A549 (cell line): ENCODE measurements around the gene BEND6. TPM values are rescaled to one million over a fixed set of nuclear protein-coding genes. Genes with fewer than 3 reads are reported as not detected.
A peak's percentile ranks its signal among the peaks of the same experiment; 100 is the strongest.

Source experiments
- ATAC-seq, 2 experiments: fragments of 200-7000 bp in 1 of 2; fragments of >200 bp in 1 of 2; cut with Nextera tagmentation in 1 of 2; cut with Tn5 transposase in 1 of 2; 3 replicates each; pipeline versions ENCODE4 v1.8.0 to v1.9.1; 2018 to 2020; ENCODE audit warnings: mild to moderate bottlenecking in 1 of 2, moderate library complexity in 1 of 2
- CTCF ChIA-PET: fragments of 300-600 bp; sonication (Branson Sonifier 250); formaldehyde crosslinking; extraction: SDS; loops from one replicate; lab custom pipeline; 2021; ENCODE audit warnings: antibody characterized with exemption, inconsistent platforms; lab: Yijun Ruan, JAX
- POLR2A ChIA-PET: fragments of 350-600 bp; formaldehyde crosslinking; extraction: SDS; loops from one replicate; lab custom pipeline; 2021; ENCODE audit warnings: antibody characterized with exemption, inconsistent platforms; lab: Yijun Ruan, JAX
- DNase-seq, 2 experiments: peaks; one replicate each; pipeline versions ENCODE4 v3.0.0 to v3.0.0-alpha.2; 2011 to 2016; ENCODE audit warnings: low read depth in 1 of 2, low spot score in 1 of 2
- FAIRE-seq: peaks from 2 replicates; lab custom pipeline; 2011; peaks lifted over from hg19 to GRCh38; lab: Jason Lieb, UNC
- H3K27ac ChIP-seq, 2 experiments: fragments of >200 bp; sonication (Bioruptor Twin); formaldehyde crosslinking; 3 replicates each; pipeline ENCODE4 v1.5.1; 2016 to 2017
- H3K4me1 ChIP-seq: fragments of >200 bp; sonication (Bioruptor Twin); formaldehyde crosslinking; 3 replicates; pipeline ENCODE4 v1.6.1; 2016
- H3K4me2 ChIP-seq: fragments of >200 bp; sonication (Bioruptor Twin); formaldehyde crosslinking; 3 replicates; pipeline ENCODE4 v1.6.1; 2016
- H3K4me3 ChIP-seq: fragments of >200 bp; sonication (Bioruptor Twin); formaldehyde crosslinking; 3 replicates; pipeline ENCODE4 v1.5.1; 2016
- H3K9me3 ChIP-seq: fragments of >200 bp; sonication (Bioruptor Twin); formaldehyde crosslinking; 3 replicates; pipeline ENCODE4 v1.6.1; 2016
- CBX2 ChIP-seq: fragments of 200-600 bp; sonication (generic); IDR thresholded peaks from 2 replicates; pipeline ENCODE4 v1.6.1; 2016; ENCODE audit warnings: low read depth, mild to moderate bottlenecking, borderline replicate concordance
- CBX8 ChIP-seq: fragments of 200-600 bp; sonication (generic); IDR thresholded peaks from 2 replicates; pipeline ENCODE4 v1.6.1; 2016
- FOSL2 ChIP-seq, 2 experiments: fragments of 450-650 bp in 1 of 2; fragments of >200 bp in 1 of 2; sonication (Bioruptor Twin) in 1 of 2; formaldehyde crosslinking; IDR thresholded peaks; 2 replicates each; pipeline versions ENCODE4 v1.5.0 to v1.6.1; 2016 to 2020; ENCODE audit warnings: mild to moderate bottlenecking in 1 of 2, moderate library complexity in 1 of 2
- GATA3 ChIP-seq: IDR thresholded peaks from 2 replicates; pipeline ENCODE4 v1.6.1; 2012; ENCODE audit warnings: borderline replicate concordance
- HDAC2 ChIP-seq: fragments of 200-600 bp; sonication (generic); IDR thresholded peaks from 2 replicates; pipeline ENCODE4 v1.6.1; 2016
- HOXB13 ChIP-seq: fragments of 250-450 bp; sonication (Bioruptor Pico); IDR thresholded peaks from 2 replicates; pipeline ENCODE4 v1.5.0; 2020; ENCODE audit warnings: low read depth, mild to moderate bottlenecking, moderate library complexity
- HOXB5 ChIP-seq: fragments of 250-450 bp; sonication (Bioruptor Pico); IDR thresholded peaks from 2 replicates; pipeline ENCODE4 v1.5.0; 2020; ENCODE audit warnings: mild to moderate bottlenecking, moderate library complexity
- JUNB ChIP-seq: fragments of >200 bp; sonication (Bioruptor Twin); formaldehyde crosslinking; IDR thresholded peaks from 2 replicates; pipeline ENCODE4 v1.6.1; 2016
- MAFK ChIP-seq: fragments of 450-650 bp; IDR thresholded peaks from 2 replicates; pipeline ENCODE4 v1.6.1; 2014; ENCODE audit not compliant: partially characterized antibody
- MAZ ChIP-seq: fragments of 150-350 bp; IDR thresholded peaks from 2 replicates; pipeline ENCODE4 v1.6.1; 2014; ENCODE audit warnings: antibody characterized with exemption, low read depth, low read length, borderline replicate concordance
- PHF8 ChIP-seq: fragments of 200-600 bp; sonication (generic); IDR thresholded peaks from 2 replicates; pipeline ENCODE4 v1.6.1; 2016; ENCODE audit warnings: low read depth, mild to moderate bottlenecking, antibody characterized with exemption, moderate library complexity, borderline replicate concordance
- POLR2A ChIP-seq: IDR thresholded peaks from 2 replicates; pipeline ENCODE4 v1.6.1; 2012; ENCODE audit warnings: mild to moderate bottlenecking, low read length
- ZNF302 ChIP-seq: fragments of 250-450 bp; sonication (Bioruptor Pico); IDR thresholded peaks from 2 replicates; pipeline ENCODE4 v1.9.0; 2021; ENCODE audit warnings: inconsistent platforms, mild to moderate bottlenecking, moderate library complexity
- WGBS: methylation state at CpG from one replicate; pipeline ENCODE4 v1.1.6; 2017; ENCODE audit errors: missing lambda C conversion rate; 5-methylcytosine and 5-hydroxymethylcytosine counted together
- polyA plus RNA-seq, 4 experiments: library from polyadenylated mRNA; depleted of rRNA in 3 of 4; stranded (reverse); fragments of >200 nt; fragmentation: RNase III in 1 of 4; extraction: RNeasy Plus Mini Kit Qiagen cat#74134 plus additional on column Dnase treatment in 1 of 4; gene quantifications; 2 replicates in 3 of 4; 3 replicates in 1 of 4; pipeline ENCODE4 v1.2.3, GENCODE V29; 2011 to 2017
- TF ChIP-seq, protein P1 (sequence below): fragments of 150-350 bp; IDR thresholded peaks from 2 replicates; pipeline ENCODE4 v1.6.1; 2014; ENCODE audit warnings: low read depth, mild to moderate bottlenecking, low read length
- TF ChIP-seq, protein P2 (sequence below): fragments of 250-450 bp; sonication (Bioruptor Pico); IDR thresholded peaks from 2 replicates; pipeline ENCODE4 v1.5.0; 2020; ENCODE audit warnings: low read depth, mild to moderate bottlenecking, moderate library complexity
- TF ChIP-seq, protein P3 (sequence below): IDR thresholded peaks from 2 replicates; pipeline ENCODE4 v1.6.1; 2012
- TF ChIP-seq, protein P4 (sequence below): IDR thresholded peaks from 2 replicates; pipeline ENCODE4 v1.6.1; 2012; ENCODE audit warnings: low read depth, borderline replicate concordance
- TF ChIP-seq, protein P5 (sequence below): fragments of >200 bp; sonication (Bioruptor Twin); formaldehyde crosslinking; IDR thresholded peaks from 3 replicates; pipeline ENCODE4 v1.5.1; 2016

BEND6 gene
- polyA plus RNA-seq, 2 of the 4 experiments (the other 2 are of a cell fraction) = 2.1 to 2.9 TPM

DNA sequence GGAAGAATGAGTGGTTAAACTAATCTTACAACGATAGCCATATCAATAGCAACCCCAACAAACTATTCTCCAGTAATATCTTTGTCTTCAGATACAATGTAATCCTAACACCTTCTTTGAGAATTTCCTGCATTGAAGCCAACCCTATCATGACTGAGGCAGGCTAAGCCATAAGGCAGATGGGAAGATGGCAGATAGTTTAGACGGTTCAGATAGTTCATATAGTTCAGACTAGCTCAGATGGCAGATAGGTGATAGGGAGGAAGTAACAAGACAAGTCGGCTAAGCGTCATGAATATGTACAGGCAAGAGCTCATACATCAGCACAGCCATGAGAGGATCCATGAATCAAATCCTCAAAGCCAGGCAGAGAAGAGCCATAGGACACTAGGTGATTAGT lies 39.1 kb upstream of the BEND6 start:
- no peak overlapping the region for H3K4me2 ChIP-seq
- POLR2A ChIA-PET = no interaction called here
- CTCF ChIA-PET = interaction anchor here (1.3 to 1.4 kb wide), 2 partner anchors 11 to 13 kb away, joined by 5 to 7 read pairs; no protein-coding TSS in a partner anchor
- TF ChIP-seq JUNB (no peak), MAZ (no peak), CBX2 (no peak)
- TF ChIP-seq, protein P1, sequence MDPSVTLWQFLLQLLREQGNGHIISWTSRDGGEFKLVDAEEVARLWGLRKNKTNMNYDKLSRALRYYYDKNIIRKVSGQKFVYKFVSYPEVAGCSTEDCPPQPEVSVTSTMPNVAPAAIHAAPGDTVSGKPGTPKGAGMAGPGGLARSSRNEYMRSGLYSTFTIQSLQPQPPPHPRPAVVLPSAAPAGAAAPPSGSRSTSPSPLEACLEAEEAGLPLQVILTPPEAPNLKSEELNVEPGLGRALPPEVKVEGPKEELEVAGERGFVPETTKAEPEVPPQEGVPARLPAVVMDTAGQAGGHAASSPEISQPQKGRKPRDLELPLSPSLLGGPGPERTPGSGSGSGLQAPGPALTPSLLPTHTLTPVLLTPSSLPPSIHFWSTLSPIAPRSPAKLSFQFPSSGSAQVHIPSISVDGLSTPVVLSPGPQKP = no peak
- ATAC-seq = no peak
- H3K4me1 ChIP-seq = peaks cover 10% of the 10 kb centered on the region; the same call in 1 of the 3 replicates
- no peak for FAIRE-seq
- H3K4me3 ChIP-seq = no peak overlapping the region
- WGBS = 89% methylated on average over 4 of the region's 4 CpGs
- no peaks in the 10 kb centered on the region for H3K9me3 ChIP-seq
- no peak overlapping the region for H3K27ac ChIP-seq
- no peak for DNase-seq

DNA sequence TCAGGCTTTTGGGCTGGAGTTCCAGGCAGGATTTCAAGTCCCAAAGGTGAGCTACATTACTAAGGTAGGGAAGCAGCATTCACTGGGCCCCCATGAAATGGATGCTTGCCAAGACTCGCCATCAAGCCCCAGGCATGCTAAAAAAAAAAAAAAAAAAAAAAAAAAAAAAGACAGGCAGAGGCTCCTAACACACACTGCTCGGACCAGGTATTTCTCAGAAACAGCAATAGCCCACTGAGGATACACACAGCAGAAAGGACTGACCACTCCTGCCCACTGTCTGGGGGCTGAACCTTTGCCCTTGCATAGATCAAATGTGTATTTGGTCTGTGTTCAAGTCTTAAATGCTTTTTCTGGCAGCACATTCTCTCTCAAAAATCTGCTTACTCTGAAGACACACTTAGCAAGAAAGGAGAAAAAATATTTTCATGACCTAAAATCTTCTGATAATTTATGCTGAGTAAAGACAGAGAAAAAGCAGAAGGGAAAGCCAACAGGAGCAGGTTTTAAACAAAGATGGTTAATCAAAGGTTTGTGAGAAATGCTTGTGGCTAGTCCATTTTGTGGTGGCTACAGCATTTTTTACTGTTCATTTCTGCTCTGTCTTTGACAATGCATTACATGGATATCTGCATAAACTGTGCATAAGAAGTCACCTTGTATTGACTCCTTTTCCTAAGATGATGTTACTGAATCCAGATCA lies 37.9 kb upstream of the BEND6 start:
- no peak overlapping the region for H3K4me3 ChIP-seq
- no peak overlapping the region for H3K4me2 ChIP-seq
- no peak for ATAC-seq
- WGBS = 97% methylated on average over 2 of the region's 2 CpGs
- POLR2A ChIA-PET = no interaction called here
- H3K4me1 ChIP-seq = peaks cover 2% of the 10 kb centered on the region; the same call in 1 of the 3 replicates
- FAIRE-seq = no peak
- DNase-seq = no peak
- TF ChIP-seq GATA3 = no peak
- TF ChIP-seq MAFK = no peak
- TF ChIP-seq, protein P2, sequence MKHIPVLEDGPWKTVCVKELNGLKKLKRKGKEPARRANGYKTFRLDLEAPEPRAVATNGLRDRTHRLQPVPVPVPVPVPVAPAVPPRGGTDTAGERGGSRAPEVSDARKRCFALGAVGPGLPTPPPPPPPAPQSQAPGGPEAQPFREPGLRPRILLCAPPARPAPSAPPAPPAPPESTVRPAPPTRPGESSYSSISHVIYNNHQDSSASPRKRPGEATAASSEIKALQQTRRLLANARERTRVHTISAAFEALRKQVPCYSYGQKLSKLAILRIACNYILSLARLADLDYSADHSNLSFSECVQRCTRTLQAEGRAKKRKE (CRISPR knock-in tag) = no peak
- no peak for TF ChIP-seq ZNF302 (CRISPR knock-in tag)
- TF ChIP-seq CBX8 = no peak
- TF ChIP-seq JUNB = no peak
- no peak for TF ChIP-seq HDAC2
- TF ChIP-seq FOSL2 (IDR thresholded peaks at IDR 0.05) = no peak
- TF ChIP-seq FOSL2 (CRISPR knock-in tag; IDR thresholded peaks at IDR 0.05) = no peak
- TF ChIP-seq PHF8 = no peak
- TF ChIP-seq, protein P3, sequence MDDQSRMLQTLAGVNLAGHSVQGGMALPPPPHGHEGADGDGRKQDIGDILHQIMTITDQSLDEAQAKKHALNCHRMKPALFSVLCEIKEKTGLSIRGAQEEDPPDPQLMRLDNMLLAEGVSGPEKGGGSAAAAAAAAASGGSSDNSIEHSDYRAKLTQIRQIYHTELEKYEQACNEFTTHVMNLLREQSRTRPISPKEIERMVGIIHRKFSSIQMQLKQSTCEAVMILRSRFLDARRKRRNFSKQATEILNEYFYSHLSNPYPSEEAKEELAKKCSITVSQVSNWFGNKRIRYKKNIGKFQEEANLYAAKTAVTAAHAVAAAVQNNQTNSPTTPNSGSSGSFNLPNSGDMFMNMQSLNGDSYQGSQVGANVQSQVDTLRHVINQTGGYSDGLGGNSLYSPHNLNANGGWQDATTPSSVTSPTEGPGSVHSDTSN = no peak
- no peak for TF ChIP-seq POLR2A
- TF ChIP-seq, protein P4, sequence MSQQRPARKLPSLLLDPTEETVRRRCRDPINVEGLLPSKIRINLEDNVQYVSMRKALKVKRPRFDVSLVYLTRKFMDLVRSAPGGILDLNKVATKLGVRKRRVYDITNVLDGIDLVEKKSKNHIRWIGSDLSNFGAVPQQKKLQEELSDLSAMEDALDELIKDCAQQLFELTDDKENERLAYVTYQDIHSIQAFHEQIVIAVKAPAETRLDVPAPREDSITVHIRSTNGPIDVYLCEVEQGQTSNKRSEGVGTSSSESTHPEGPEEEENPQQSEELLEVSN = no peak
- CTCF ChIA-PET = interaction anchor here (0.7 to 1.5 kb wide), 4 partner anchors 12 to 38 kb away, joined by 3 to 7 read pairs (median 6); partner anchors contain the start of gene BEND6
- no peaks in the 10 kb centered on the region for H3K9me3 ChIP-seq
- no peak overlapping the region for H3K27ac ChIP-seq

DNA sequence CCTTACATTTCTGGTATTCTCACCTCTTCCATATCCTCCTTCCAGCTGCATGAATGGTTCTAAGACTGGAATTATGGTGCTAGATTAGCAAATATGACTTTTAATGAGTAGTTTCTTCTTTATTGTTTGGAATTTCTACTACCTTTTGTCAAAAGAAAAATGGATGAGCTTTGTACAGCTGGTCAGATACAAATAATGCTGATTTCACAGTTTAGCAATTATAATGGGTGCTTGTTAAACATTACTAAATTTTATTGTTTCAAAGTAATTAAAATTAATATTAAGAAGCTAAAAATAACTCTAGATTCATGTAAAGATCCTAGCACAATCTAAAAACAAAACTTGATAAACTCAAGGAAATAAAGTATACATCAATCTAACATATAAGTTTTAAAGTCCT lies 32.3 kb upstream of the BEND6 start:
- FAIRE-seq (no peak), DNase-seq (no peak), ATAC-seq (no peak)
- TF ChIP-seq HOXB13 = no peak
- TF ChIP-seq HOXB5 (CRISPR knock-in tag) = no peak
- TF ChIP-seq, protein P1 = no peak
- TF ChIP-seq MAFK = peak; percentile 42
- TF ChIP-seq, protein P5, sequence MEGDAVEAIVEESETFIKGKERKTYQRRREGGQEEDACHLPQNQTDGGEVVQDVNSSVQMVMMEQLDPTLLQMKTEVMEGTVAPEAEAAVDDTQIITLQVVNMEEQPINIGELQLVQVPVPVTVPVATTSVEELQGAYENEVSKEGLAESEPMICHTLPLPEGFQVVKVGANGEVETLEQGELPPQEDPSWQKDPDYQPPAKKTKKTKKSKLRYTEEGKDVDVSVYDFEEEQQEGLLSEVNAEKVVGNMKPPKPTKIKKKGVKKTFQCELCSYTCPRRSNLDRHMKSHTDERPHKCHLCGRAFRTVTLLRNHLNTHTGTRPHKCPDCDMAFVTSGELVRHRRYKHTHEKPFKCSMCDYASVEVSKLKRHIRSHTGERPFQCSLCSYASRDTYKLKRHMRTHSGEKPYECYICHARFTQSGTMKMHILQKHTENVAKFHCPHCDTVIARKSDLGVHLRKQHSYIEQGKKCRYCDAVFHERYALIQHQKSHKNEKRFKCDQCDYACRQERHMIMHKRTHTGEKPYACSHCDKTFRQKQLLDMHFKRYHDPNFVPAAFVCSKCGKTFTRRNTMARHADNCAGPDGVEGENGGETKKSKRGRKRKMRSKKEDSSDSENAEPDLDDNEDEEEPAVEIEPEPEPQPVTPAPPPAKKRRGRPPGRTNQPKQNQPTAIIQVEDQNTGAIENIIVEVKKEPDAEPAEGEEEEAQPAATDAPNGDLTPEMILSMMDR = no peak
- no peaks in the 10 kb centered on the region for H3K9me3 ChIP-seq
- H3K27ac ChIP-seq = no peak overlapping the region
- H3K4me3 ChIP-seq = no peak overlapping the region
- ChIA-PET CTCF (interaction anchor here (0.7 to 1.1 kb wide), 2 partner anchors 12 to 32 kb away, joined by 3 read pairs; partner anchors contain the start of gene BEND6), POLR2A (no interaction called here)
- H3K4me1 ChIP-seq = peaks cover 7% of the 10 kb centered on the region; the same call in 2 of the 3 replicates
- no peak overlapping the region for H3K4me2 ChIP-seq
